GM19025 (cell line): ENCODE measurements around the gene CEP131.

Experiments used
- ATAC-seq: cut with Tn5 transposase; IDR thresholded peaks from one replicate; pipeline ENCODE4 v1.9.1; 2021; ENCODE audit warnings: mild to moderate bottlenecking, low read depth, moderate library complexity; ENCODE audit not compliant: unreplicated experiment

CEP131 gene

DNA sequence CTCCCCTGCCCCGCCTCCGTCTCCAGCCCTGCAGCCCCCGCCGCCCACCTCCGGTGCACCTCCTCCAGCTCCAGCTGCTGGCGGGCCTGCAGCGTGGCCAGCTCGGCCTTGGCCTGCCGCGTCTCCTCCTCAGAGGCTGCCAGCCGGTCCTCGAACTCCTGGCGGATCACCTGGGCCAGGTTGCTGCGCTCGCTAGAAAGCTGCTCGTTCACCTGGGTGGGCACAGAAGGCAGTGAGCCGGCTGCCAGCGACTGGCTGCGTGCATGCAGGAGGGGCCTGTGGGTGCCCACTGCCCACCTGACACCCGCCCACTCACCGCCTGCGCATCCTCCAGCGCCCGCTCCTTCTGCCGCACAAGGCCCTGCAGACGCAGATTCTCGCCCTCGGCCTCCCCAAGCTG, 32.2 kb downstream of the CEP131 start:
- ATAC-seq: no peak

DNA sequence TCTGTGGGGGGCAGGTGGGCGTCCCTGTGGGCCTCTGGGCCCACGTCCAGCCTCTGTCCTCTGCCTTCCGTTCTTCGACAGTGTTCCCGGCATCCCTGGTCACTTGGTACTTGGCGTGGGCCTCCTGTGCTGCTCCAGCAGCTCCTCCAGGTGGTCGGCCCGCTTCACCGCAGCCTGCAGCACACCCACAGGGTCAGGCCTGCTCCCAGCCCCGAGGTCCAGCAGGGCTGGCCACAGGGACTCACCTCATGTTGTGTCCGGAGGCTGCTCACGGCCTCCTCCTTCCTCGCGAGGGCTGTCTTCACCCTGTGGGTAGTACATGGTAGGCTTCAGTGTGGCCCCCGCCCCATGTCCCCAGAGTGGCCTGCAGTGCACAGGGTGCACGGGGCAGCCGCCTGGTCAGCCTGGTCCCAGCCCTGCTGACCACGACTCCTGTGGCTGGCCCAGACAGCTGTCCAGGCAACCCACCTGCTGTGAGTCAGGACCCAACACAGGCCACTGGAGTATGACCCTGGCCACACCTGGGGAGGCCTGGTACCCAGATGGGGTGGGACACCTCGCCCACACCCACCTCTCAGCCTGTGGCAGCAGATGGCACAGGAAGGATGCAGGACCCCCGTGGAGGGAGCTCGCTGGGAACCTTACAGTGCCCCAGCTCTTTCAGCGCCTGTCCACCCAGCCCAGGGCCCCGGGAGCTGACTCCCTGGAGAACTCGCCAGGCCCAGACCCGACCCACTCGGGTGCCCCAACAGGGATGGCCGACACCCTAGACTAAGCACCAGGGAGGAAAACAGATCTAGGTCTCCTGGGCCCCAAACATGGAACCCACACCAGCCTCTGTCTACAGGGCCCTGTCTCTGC, 32.9 kb downstream of the CEP131 start:
- ATAC-seq: no peak

DNA sequence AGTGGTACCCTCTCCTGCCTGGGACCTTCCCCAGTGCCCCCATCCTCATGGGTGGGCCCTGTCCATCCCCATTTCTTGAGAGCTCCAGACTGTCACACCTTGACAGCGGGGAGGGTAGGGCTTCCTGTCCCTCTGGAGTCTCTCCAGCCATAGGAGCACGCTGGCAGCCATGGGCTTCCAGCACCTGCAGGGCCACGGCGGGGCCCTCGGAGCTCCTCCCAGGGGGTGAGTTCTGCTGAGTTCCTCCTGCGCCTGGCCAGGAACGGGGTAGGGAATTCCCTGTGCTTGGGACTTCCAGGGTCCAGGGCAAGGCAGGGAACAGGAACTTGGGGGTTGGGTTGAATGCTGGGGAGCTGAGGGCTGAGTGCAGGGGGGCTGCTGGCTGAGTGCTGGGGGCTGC, 33.7 kb downstream of the CEP131 start:
- ATAC-seq: no peak

DNA sequence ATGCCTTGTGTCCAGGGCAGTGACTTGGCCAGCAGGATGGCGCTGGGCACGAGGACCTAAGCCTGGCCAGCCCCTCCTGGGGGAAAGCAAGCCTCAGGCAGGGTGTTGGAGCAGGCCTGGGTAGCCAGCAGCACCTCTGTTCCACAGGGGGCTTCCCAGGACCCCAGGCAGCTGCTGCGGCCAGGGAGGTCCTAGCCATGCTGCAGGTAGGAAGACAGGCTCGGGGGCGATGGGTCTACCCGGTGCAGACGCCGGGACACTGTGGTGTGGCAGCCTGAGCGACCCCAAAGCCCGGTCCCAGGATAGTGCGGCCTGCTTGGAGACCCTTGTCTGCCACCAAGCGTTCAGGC, 34.3 kb downstream of the CEP131 start:
- ATAC-seq: no peak

DNA sequence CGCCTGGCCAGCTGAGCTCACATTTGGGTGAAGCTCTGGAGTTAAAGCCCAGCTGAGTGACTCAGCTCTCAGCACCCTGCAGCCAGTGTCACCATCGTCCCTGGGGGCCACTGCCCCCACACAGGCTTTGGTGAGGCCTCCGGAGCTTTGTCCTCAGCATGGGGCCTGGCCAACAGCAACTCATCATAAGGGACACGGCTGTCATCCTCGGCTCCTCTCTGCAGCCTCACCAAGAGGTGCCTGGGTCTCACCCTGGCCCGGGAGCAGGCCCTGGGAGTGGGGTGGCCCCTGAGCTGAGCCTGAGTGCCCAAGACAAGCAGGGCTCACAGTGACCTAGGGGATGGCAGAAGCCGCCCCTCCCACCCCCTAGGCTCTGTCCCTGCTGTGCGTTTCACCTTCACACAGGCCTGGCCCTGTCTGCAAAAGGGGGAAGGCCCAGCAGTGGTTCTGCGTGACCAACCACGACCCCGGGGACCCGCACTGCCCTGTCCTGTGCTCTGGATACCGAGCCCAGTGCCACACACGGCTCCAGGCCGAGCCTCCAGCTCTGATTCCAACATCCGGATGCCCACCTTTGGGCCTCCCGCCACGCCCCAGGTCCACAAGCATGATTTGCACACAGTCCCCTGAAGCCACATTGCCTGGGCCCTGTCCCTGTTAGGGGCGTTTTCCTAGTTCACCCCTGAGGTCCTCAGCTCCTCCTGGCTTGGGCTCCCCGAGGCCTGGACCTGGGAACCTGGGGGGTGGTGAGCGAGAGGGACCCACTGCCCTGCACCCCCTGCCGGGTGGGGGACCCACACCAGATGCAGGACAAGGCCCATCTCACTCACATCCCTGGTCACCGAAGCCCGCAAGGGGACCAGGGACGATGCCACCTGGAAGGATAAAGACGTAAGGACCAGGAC, 34.9 kb downstream of the CEP131 start:
- ATAC-seq: no peak

DNA sequence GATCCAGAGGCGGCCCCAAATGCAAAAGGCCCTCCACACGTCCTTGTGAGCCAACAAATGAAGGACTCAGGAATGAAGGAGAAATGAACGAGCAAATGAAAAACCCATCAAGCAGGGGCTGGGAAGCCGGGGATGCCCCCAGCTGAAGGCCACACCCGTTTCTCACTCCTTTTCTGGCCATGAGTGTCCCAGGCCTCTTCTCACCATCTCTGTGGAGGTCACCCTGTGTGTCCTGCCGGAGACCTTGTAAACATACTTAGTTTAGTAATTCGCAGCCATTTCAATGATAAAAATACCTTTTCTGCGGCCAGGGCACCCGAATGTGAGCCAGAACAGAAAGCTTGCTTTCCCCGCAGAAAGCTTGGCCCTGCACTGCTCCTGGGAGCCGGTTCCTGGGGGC, 35.6 kb downstream of the CEP131 start:
- no peak for ATAC-seq

DNA sequence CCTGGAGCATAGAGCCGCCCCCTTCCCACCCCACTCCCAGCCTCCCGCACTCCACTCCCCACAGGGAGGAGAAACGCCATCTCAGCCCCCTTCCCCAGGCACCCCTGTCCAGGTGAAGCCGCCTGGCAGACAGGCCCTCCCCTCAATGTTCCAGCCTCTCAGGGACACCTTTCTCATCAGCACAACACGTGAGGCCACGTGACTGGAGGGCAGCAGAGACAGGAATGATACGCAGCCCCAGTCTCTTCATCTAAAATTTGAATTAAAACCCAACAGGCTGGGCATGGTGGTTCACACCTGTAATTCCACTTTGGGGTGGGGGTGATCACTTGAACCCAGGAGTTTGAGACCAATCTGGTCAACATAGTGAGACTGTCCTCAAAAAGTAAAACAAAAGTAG, 36.6 kb downstream of the CEP131 start:
- ATAC-seq: no peak

DNA sequence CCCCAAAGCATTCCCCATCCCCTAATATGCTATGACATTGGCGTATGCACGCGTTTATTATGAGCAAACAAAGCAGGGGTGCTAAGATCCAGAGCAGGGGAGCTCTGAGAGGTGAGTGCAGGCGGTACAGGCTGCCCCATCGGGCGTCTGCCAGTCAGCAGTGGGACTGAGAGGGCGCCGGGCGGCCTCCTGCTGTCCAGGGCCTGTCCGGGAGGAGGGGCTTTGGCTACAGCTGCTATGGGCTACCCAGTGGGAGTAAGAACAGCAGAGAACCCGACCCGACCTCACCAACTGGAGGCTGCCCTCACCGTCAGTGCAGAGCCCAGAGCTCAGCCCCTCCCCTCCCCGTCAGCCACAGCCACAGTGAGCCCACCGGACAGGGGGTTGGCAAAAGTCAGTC, 38.2 kb downstream of the CEP131 start:
- no peak for ATAC-seq

DNA sequence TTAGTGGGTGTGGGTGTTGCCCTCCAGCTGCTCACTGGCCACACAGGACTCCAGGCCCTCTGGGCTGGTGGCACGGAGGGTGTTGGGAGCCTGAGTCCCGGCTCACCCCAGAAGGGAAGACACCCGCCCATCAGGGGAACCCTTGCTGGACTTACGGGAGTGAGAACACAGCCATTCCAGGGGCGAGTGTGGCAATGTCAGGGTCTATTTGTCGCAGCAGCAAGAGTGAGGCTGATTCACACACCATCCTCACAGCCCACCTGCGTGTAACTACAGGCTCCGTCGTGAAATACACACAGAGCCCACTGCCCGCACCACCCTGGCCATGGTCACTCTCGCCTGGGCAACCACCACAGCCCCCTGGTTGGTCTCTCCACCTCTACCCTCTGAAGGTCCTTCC, 39.0 kb downstream of the CEP131 start:
- ATAC-seq: no peak

DNA sequence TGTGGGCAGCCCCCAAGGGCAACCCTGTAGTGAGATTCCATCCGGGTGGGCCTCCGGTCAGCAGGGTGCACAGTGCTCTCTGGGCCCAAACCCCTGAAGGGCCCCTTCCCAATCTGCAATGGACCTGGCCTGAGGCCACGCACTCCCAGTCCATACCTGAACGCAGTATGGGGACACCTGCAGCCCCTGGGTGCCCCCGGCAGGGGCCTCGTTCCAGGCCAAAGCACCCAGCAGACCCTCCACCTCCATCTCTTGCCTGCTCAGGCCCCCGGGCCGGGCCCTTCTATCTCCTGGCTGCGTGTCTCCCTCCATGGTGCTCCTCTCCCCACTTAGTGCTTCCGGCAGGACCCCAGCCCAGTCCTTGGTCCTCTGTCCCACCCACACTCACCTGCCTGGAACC, 39.4 kb downstream of the CEP131 start:
- ATAC-seq: no peak

DNA sequence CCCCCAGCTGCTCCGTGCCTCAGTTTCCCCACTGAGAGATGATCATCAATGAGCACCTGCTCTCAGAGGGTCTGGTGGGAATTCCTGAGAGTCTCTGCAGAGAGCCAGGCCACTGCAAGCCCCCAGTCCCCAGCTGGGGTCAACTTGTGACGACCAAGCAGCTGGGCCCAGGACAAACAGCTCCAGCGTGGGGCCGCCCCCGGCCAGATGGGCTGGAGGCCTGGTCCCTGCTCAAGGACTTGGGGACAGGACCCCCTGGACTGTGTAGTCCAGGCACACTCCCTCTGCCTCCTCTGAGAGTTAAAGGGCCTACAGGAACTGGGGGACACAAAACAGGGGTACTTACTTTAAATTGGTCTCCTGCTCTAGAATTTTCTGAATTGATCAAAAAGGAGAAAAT, 40.2 kb downstream of the CEP131 start:
- ATAC-seq: no peak

DNA sequence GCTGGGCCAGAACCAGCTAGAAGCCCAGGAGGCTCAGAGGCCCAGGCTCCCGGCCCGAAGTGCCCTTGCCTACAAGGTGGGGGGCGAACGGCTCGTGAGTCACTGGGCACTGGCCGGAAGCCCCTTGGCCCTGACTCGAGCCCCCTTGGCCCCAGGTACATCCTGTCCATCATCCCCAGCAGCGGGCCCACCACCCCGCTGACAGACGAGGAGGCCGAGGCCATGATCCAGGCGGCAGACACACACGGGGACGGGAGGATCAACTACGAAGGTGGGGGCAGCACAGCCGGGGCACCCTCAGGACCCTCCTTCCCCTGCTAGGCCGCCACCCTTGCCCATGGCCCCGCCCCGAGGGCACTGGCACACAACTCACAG, 41.0 kb downstream of the CEP131 start:
- no peak for ATAC-seq

DNA sequence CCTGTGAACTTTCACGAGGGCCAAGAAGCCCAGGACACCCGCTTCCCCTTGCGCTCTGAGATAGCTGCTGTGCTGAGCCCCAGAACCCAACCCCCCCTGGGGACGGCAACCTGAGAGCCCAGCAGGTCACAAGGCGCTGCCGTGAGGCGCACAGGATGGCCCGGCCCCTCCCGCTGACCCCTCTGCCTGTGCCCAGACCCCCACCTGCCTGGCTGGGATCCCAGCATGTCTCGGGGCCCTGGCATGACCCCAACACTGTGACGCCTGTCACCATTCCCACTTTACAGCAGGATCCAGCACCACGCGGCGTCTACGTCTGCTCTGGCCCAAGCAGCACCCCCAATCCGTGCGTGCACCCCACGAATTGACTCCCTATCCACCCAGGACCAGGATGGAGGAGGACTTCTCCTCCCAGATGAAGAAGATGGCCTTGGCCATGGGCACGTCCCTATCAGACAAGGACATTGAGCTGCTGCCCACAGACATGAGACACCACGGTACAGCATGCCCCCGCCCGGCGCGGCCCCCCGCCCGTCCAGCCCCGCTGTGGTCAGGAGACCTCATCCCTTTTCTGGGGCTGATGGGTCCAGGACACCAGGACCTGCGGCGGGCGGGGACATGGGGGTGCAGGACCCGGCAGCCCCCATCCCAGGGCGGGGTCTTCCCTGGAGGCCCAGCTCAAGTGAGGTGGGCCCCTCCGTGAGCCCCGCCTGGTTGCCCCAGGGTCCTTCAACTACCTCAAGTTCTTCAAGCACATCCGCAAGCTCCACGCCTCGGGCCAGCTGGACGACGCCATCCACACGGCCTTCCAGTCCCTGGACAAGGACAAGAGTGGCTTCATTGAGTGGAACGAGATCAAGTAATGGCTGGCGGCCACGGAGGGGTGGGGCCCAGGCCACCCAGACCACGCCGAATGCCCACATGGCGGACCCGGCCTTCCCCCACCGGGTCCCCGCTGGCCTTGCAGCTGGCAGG, 41.6 kb downstream of the CEP131 start:
- ATAC-seq: no peak

DNA sequence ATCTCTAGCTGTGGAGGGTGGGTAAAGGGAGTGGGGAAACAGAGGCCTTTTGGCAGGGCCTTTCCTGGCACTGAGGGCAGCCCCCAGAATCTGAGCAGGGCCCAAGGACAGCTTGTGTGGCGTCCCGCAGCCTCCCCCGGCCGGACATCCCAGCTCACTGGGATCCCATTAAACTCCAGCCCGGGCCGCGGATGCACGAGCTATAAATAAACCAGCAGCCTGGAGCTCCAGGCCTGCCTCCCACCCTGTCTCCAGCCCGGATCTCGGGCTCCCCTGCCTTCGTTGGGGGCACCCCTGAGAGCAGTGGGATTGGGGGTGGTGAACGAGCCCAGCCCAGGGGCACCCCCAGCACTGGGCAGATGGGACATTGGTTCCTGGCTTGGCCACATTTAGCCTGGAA, 42.9 kb downstream of the CEP131 start:
- ATAC-seq: no peak

DNA sequence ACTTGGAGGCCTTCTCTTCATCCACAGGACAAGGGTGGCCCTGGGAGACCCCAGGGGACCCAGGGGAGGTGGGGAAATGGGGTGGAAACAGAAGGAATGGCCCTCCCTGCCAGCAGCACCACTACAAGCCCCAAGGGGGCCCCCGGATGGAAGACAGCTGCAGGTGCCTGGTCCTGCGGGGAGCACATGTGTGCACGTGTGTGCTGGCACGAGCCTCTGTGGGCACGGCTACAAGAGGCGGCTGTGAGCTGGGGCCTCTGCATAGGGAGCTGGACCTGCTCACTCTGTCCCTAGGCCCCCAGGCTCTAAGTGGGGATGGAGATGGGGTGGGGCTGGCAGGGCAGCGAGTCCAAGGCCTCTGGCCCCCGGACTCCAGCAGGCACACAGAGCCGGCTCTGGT, 43.5 kb downstream of the CEP131 start:
- no peak for ATAC-seq

DNA sequence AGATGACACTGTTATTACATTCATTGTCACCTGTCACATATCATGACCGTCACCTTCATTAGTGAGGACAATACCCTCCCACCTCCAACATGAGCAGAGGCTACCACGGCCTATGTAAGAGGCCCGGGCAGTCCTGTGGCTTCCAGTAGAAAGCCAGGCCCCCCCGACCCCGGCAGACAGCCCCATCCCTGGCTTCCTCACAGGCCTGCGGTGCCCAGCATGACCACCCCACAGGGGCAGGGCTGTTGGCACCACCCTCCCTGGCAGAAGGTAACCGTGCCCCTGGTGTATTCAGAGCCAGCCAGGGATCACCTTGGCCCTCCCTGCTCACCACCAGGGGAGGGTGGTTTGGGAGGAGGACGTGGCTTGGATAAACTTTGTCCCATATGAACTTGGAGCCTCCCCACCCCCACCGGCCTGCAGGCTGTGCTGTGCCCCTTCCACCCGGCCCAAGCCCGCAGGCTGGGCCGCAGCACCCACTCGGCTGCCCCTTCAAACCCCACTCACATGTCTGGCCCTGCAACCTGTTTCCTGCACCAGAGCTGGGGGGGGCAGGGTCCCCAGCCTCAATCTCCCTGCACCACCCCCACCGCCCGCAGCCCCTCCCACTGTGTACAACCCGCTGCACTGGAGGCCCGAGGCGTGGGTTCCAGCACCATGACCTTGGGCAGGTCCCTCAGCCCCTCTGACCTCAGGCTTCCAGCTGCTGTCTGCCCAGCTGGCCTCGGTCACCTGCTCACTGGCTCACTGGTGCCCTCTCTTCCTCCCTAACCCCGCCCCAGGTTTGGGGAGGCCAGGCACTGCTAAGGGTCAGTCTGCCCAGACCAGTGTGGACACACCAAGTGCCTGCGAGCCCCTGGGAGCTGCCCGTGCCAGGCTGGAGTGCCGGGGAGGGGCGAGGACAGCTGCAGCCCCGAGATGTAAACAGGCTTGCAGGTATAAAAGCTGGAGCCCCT, 44.4 kb downstream of the CEP131 start:
- no peak for ATAC-seq

DNA sequence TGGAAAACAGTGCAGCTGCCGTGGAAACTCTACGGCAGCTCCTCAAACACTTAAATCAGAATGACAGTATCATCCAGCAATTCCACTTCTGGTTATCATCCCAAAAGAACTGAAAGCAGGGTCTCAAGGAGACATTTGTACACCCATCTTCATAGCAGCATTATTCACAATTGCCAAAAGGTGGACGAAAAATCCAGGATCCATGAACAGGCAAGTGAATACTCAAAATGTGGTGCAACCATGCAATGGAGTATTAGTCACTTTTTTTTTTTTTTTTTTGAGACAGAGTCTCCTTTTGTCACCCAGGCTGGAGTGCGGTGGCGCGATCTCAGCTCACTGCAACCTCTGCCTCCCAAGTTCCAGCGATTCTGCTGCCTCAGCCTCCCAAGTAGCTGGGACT, 46.1 kb downstream of the CEP131 start:
- no peak for ATAC-seq

DNA sequence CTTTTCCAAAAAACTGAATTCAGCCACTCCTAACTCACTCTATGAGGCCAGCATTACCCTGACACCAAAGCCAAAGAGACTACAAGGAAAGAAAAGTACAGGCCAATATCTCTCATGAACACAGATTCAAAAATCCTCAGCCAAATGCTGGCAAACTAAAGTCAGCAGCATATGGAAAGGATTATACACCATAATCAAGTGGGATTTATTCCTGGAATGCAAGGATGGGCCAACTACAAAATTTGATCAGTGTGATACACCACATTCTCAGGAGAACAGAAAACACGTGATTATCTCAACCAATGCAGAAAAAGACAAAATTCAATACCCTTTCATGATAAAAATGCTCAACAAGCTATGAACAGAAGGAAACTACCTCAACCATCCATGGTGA, 49.0 kb downstream of the CEP131 start:
- ATAC-seq: no peak

DNA sequence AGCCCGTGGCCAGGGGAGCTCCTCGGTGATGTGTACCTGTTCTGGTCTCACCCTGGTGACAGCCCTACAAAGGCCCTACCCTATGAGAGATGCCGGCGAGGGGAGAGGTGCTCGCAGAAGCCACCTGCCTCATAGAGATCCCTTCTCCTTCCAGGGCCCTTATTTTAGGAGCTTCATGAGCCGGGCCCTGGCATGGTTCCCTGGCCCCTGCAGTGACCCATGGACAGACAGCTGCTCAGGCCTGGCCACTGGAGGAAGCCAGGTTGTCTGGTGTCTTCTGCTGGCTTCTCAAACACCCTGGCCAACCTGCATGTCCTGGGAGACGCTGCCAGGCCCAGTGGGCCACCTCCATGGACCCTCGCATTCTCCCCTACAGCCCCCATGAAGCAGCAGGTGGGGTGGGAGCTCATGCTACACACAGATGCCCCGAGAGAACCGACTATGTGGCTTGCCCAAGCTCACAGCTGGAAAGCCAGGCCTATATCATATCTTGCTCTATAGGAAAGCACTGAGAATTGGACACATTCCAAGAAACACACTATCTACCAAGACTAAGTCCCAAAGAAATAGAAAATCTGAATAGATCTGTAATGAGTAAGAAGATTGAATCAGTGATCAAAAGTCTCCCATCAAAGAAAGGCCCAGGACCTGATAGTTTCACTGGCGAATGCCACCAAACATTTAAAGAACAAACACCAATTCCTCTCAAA, 49.6 kb downstream of the CEP131 start:
- ATAC-seq: no peak
